GM23248 (cell line): ENCODE measurements around the gene SLAIN2. TPM values are rescaled to one million over a fixed set of nuclear protein-coding genes. Genes with fewer than 3 reads are reported as not detected.

Experiments
- DNase-seq: peaks from one replicate; pipeline ENCODE4 v3.0.0-alpha.2; 2015
- H2AFZ ChIP-seq: fragments of 200-600 bp; sonication (generic); 2 replicates; pipeline ENCODE4 v1.6.1; 2016; ENCODE audit warnings: antibody characterized with exemption
- H3F3A ChIP-seq: fragments of 200-600 bp; sonication (generic); 2 replicates; pipeline ENCODE4 v1.6.1; 2016; ENCODE audit warnings: mild to moderate bottlenecking, antibody characterized with exemption, mixed run types; ENCODE audit not compliant: insufficient read depth
- H3K27ac ChIP-seq: fragments of 200-600 bp; sonication (generic); 2 replicates; pipeline ENCODE4 v1.5.1; 2016; ENCODE audit warnings: mild to moderate bottlenecking
- H3K27me3 ChIP-seq: fragments of 200-600 bp; sonication (generic); replicated peaks from 2 replicates; pipeline ENCODE4 v1.6.1; 2016; ENCODE audit warnings: mild to moderate bottlenecking; ENCODE audit not compliant: insufficient read depth
- H3K36me3 ChIP-seq: fragments of 200-600 bp; sonication (generic); 2 replicates; pipeline ENCODE4 v1.6.1; 2016; ENCODE audit warnings: low read depth, mild to moderate bottlenecking
- H3K4me1 ChIP-seq: fragments of 200-600 bp; sonication (generic); 2 replicates; pipeline ENCODE4 v1.6.1; 2016; ENCODE audit warnings: mild to moderate bottlenecking; ENCODE audit not compliant: insufficient read depth
- H3K4me2 ChIP-seq: fragments of 200-600 bp; sonication (generic); one replicate; pipeline ENCODE4 v1.6.1; 2016; ENCODE audit warnings: mild to moderate bottlenecking; ENCODE audit not compliant: unreplicated experiment
- H3K4me3 ChIP-seq: fragments of 200-600 bp; sonication (generic); 2 replicates; pipeline ENCODE4 v1.5.1; 2016; ENCODE audit warnings: mild to moderate bottlenecking
- H3K79me2 ChIP-seq: fragments of 200-600 bp; sonication (generic); 2 replicates; pipeline ENCODE4 v1.6.1; 2016; ENCODE audit warnings: mild to moderate bottlenecking; ENCODE audit not compliant: insufficient read depth
- H3K9ac ChIP-seq: fragments of 200-600 bp; sonication (generic); 2 replicates; pipeline ENCODE4 v1.6.1; 2016; ENCODE audit warnings: mild to moderate bottlenecking
- H3K9me2 ChIP-seq: fragments of 200-600 bp; sonication (generic); 2 replicates; pipeline ENCODE4 v1.6.1; 2016; ENCODE audit warnings: mixed run types, mild to moderate bottlenecking, moderate library complexity; ENCODE audit not compliant: insufficient read depth
- H3K9me3 ChIP-seq: fragments of 200-600 bp; sonication (generic); one replicate; pipeline ENCODE4 v1.6.1; 2017; ENCODE audit warnings: low read depth
- H4K20me1 ChIP-seq: fragments of 200-600 bp; sonication (generic); 2 replicates; pipeline ENCODE4 v1.6.0; 2016; ENCODE audit not compliant: insufficient read depth
- EZH2 ChIP-seq: fragments of 200-600 bp; sonication (generic); IDR thresholded peaks from 2 replicates; pipeline ENCODE4 v1.6.1; 2018; ENCODE audit warnings: antibody characterized with exemption, mild to moderate bottlenecking; ENCODE audit not compliant: insufficient read depth, poor library complexity, severe bottlenecking
- EZH2phosphoT487 ChIP-seq: fragments of 200-600 bp; sonication (generic); IDR thresholded peaks from 2 replicates; pipeline ENCODE4 v1.6.1; 2018; ENCODE audit warnings: antibody characterized with exemption, moderate library complexity, mild to moderate bottlenecking, low read depth; ENCODE audit not compliant: insufficient read depth
- whole genome bisulfite sequencing, 2 experiments: methylation state at CpG; one replicate each; pipeline ENCODE4 v1.1.6; 2015 to 2017; ENCODE audit warnings: low lambda C conversion rate in 2 of 2, low coverage in 1 of 2; ENCODE audit errors: missing lambda C conversion rate in 2 of 2; 5-methylcytosine and 5-hydroxymethylcytosine counted together
- in situ Hi-C: fragments of 300-500 bp; cut with MboI; formaldehyde crosslinking; loops from 2 replicates; pipeline ENCODE4 v1.15.0; 2020
- polyA plus RNA-seq: library from polyadenylated mRNA; unstranded; fragments of >200 nt; fragmentation: Nextera tagmentation; extraction: Ambion mirVana; gene quantifications from 2 replicates; pipeline ENCODE4 v1.2.1, GENCODE V29; 2016
- total RNA-seq: library from RNA; depleted of rRNA; stranded (reverse); fragments of >200 nt; shearing (Covaris generic); gene quantifications from 2 replicates; pipeline ENCODE4 v1.2.3, GENCODE V29; 2014

SLAIN2 gene
- total and polyA plus RNA-seq, 2 experiments from 2014 or later = 41.9 to 60.4 TPM

DNA sequence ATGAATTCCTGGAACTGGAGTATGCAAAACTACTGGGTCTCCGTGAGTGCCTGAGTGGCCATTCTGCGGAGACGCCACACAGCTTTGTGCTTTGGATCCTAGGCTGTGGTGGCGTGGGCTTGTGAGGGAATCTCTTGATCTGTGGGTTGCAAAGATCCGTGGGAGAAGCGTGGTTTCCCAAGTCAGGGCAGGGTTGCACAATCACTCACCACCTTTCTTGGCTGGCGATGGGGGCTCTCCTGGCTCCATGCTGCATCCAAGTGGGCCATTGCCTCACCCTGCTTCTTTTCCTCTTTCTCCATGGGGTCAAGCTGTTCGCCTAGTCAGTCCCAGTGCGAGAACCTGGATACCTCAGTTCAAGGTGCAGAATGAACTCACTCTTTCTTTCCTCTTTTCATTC lies 62.5 kb downstream of the SLAIN2 start:
- WGBS, 2 experiments = 91 to 94% methylated on average over 6 to 9 of the region's 9 CpGs
- H3K4me1 ChIP-seq = no peaks in the 10 kb centered on the region
- H3K36me3 ChIP-seq = no peaks in the 10 kb centered on the region
- no peaks in the 10 kb centered on the region for H3K9me2 ChIP-seq
- no peak overlapping the region for H3K4me3 ChIP-seq
- H4K20me1 ChIP-seq = peaks cover 7% of the 10 kb centered on the region; the same call in 1 of the 2 replicates
- in situ Hi-C loops = no loop called here
- no peak overlapping the region for H3K4me2 ChIP-seq
- H3K79me2 ChIP-seq = peaks cover 76% of the 10 kb centered on the region
- no peak for TF ChIP-seq EZH2
- no peak for TF ChIP-seq EZH2phosphoT487
- DNase-seq = no peak
- no peak overlapping the region for H3K9ac ChIP-seq
- H3K9me3 ChIP-seq = no peaks in the 10 kb centered on the region
- no peak overlapping the region for H3K27ac ChIP-seq
- H2AFZ ChIP-seq = no peak overlapping the region
- no peaks in the 10 kb centered on the region for H3F3A ChIP-seq
- no peaks in the 10 kb centered on the region for H3K27me3 ChIP-seq

DNA sequence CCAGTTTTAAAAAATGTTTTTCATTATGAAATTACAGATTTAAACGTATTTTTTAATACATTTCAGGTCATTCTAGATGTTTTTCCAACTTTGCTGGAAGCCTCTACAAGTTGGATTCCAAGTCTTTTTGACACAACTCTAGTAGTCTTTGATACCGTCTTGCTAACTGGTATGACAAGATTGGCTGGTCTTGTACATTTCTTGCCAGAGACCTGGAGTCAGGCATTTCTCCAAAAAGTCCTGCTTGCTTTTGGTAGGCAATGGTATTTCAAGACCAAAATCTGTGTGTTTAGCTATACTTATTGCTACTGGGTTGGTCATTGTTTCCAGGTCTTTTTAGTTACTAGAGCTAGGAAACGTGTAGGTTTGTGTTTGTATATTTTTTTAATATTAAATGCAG lies 64.6 kb downstream of the SLAIN2 start:
- H3K4me3 ChIP-seq = no peak overlapping the region
- no peak overlapping the region for H2AFZ ChIP-seq
- no peaks in the 10 kb centered on the region for H3K36me3 ChIP-seq
- WGBS, 2 experiments = 97% methylated on average over 3 of the region's 3 CpGs
- no peaks in the 10 kb centered on the region for H3K9me3 ChIP-seq
- peaks cover 5% of the 10 kb centered on the region; the same call in 1 of the 2 replicates for H4K20me1 ChIP-seq
- H3F3A ChIP-seq = no peaks in the 10 kb centered on the region
- H3K4me1 ChIP-seq = no peaks in the 10 kb centered on the region
- no peaks in the 10 kb centered on the region for H3K9me2 ChIP-seq
- H3K79me2 ChIP-seq = peaks cover 67% of the 10 kb centered on the region
- in situ Hi-C loops = no loop called here
- no peak for TF ChIP-seq EZH2phosphoT487
- no peak for TF ChIP-seq EZH2
- no peak for DNase-seq
- no peak overlapping the region for H3K9ac ChIP-seq
- H3K27ac ChIP-seq = no peak overlapping the region
- no peaks in the 10 kb centered on the region for H3K27me3 ChIP-seq
- no peak overlapping the region for H3K4me2 ChIP-seq

GRCh38 chr4:48409203-48409602 lies 67.9 kb downstream of the SLAIN2 start:
- H3K4me3 ChIP-seq = no peak overlapping the region
- no peaks in the 10 kb centered on the region for H3K4me1 ChIP-seq
- peaks cover 63% of the 10 kb centered on the region for H3K79me2 ChIP-seq
- H3K27ac ChIP-seq = no peak overlapping the region
- in situ Hi-C loops = no loop called here
- TF ChIP-seq EZH2phosphoT487 (no peak), EZH2 (no peak)
- no peaks in the 10 kb centered on the region for H3F3A ChIP-seq
- no peaks in the 10 kb centered on the region for H3K27me3 ChIP-seq
- no peaks in the 10 kb centered on the region for H3K36me3 ChIP-seq
- no peaks in the 10 kb centered on the region for H3K9me2 ChIP-seq
- no peak overlapping the region for H3K9ac ChIP-seq
- H3K9me3 ChIP-seq = no peaks in the 10 kb centered on the region
- no peak overlapping the region for H2AFZ ChIP-seq
- no peak overlapping the region for H3K4me2 ChIP-seq
- 85 to 95% methylated on average over 4 of the region's 4 CpGs for WGBS, 2 experiments
- no peak for DNase-seq
- H4K20me1 ChIP-seq = no peaks in the 10 kb centered on the region

GRCh38 chr4:48410812-48411211 lies 69.5 kb downstream of the SLAIN2 start:
- no peaks in the 10 kb centered on the region for H3K36me3 ChIP-seq
- H3K79me2 ChIP-seq = peaks cover 47% of the 10 kb centered on the region
- H3F3A ChIP-seq = no peaks in the 10 kb centered on the region
- no peaks in the 10 kb centered on the region for H3K9me3 ChIP-seq
- H3K4me1 ChIP-seq = no peaks in the 10 kb centered on the region
- in situ Hi-C loops = no loop called here
- TF ChIP-seq EZH2phosphoT487 = no peak
- no peak for TF ChIP-seq EZH2
- no peaks in the 10 kb centered on the region for H4K20me1 ChIP-seq
- no peak overlapping the region for H3K4me3 ChIP-seq
- H3K9ac ChIP-seq = no peak overlapping the region
- no peak for DNase-seq
- H3K27ac ChIP-seq = no peak overlapping the region
- no peaks in the 10 kb centered on the region for H3K9me2 ChIP-seq
- WGBS, 2 experiments = 96 to 99% methylated on average over 7 of the region's 7 CpGs
- H3K27me3 ChIP-seq = no peaks in the 10 kb centered on the region
- no peak overlapping the region for H2AFZ ChIP-seq
- H3K4me2 ChIP-seq = no peak overlapping the region

DNA sequence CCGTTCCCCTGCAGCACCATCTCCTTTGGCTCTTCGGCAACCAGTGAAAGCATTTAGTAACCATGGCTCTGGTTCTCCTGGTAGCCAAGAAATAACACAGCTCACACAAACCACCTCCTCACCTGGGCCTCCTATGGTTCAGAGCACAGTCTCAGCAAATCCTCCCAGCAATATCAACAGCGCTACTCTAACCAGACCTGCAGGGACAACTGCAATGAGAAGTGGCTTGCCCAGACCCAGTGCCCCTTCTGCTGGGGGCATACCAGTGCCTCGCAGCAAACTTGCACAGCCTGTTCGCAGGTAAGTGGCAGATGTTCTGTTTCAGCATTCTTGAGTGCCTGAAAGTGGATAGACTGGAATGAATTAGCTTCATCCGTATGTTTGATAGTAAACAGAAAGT lies 78.8 kb downstream of the SLAIN2 start:
- no peak overlapping the region for H3K27ac ChIP-seq
- no peaks in the 10 kb centered on the region for H3F3A ChIP-seq
- H4K20me1 ChIP-seq = no peaks in the 10 kb centered on the region
- in situ Hi-C loops = no loop called here
- 84 to 88% methylated on average over 6 of the region's 6 CpGs for WGBS, 2 experiments
- H3K27me3 ChIP-seq = no peaks in the 10 kb centered on the region
- no peak for DNase-seq
- H3K9me3 ChIP-seq = no peaks in the 10 kb centered on the region
- no peak for TF ChIP-seq EZH2phosphoT487
- TF ChIP-seq EZH2 = no peak
- no peak overlapping the region for H3K9ac ChIP-seq
- H3K4me3 ChIP-seq = no peak overlapping the region
- H2AFZ ChIP-seq = no peak overlapping the region
- no peaks in the 10 kb centered on the region for H3K4me1 ChIP-seq
- H3K79me2 ChIP-seq = peaks cover 31% of the 10 kb centered on the region
- H3K36me3 ChIP-seq = peaks cover 30% of the 10 kb centered on the region
- no peak overlapping the region for H3K4me2 ChIP-seq
- H3K9me2 ChIP-seq = no peaks in the 10 kb centered on the region
